Endothelial cell of umbilical vein (primary cell): ENCODE measurements around the gene CDKN2AIP. TPM values are rescaled to one million over a fixed set of nuclear protein-coding genes. Genes with fewer than 3 reads are reported as not detected.

Experiments
- BruUV-seq: library from RNA; stranded (reverse); fragments of 400-500 nt; replicated peaks from 2 replicates; lab custom pipeline; 2021; lab: Mats Ljungman, UMichigan
- CTCF ChIA-PET: fragments of 300-600, 350-600 bp; sonication (Branson Sonifier 250); formaldehyde crosslinking; loops from one replicate; lab custom pipeline; 2021; ENCODE audit warnings: antibody characterized with exemption, inconsistent platforms; lab: Charles Lee
- POLR2A ChIA-PET: fragments of 300-600, 350-600 bp; sonication (Branson Sonifier 250); formaldehyde crosslinking; loops from one replicate; lab custom pipeline; 2021; ENCODE audit warnings: antibody characterized with exemption, inconsistent platforms; lab: Charles Lee
- DNase-seq: peaks from one replicate; pipeline ENCODE4 v3.0.0-alpha.2; 2011; ENCODE audit warnings: low read depth, low spot score
- FAIRE-seq: peaks from 2 replicates; lab custom pipeline; 2011; peaks lifted over from hg19 to GRCh38; lab: Jason Lieb, UNC
- H2AFZ ChIP-seq: 2 replicates; pipeline ENCODE4 v1.6.0; 2012; ENCODE audit warnings: low read depth, low read length, control low read depth, inconsistent platforms
- H3K27ac ChIP-seq: 2 replicates; pipeline ENCODE4 v1.5.1; 2011; ENCODE audit warnings: low read depth, mild to moderate bottlenecking, control low read depth, low read length, moderate library complexity; ENCODE audit not compliant: insufficient read depth
- H3K27me3 ChIP-seq, 2 experiments: 2 replicates each; pipeline versions ENCODE4 v1.6.0 to v1.6.1; 2011; ENCODE audit warnings: low read length in 2 of 2, mixed read lengths in 1 of 2; ENCODE audit not compliant: control insufficient read depth in 2 of 2, insufficient read depth in 2 of 2
- H3K36me3 ChIP-seq, 2 experiments: 2 replicates in 1 of 2; 3 replicates in 1 of 2; pipeline ENCODE4 v1.5.1; 2011; ENCODE audit warnings: low read length in 2 of 2, mild to moderate bottlenecking in 1 of 2, moderate library complexity in 1 of 2; ENCODE audit not compliant: control insufficient read depth in 2 of 2, insufficient read depth in 2 of 2; ENCODE audit errors: extremely low read depth in 1 of 2
- H3K4me1 ChIP-seq: 3 replicates; pipeline ENCODE4 v1.5.1; 2011; ENCODE audit warnings: mild to moderate bottlenecking, low read length; ENCODE audit not compliant: control insufficient read depth, insufficient read depth; ENCODE audit errors: extremely low read depth
- H3K4me2 ChIP-seq: 2 replicates; pipeline ENCODE4 v1.6.1; 2011; ENCODE audit warnings: low read length, control low read depth, mixed read lengths; ENCODE audit not compliant: insufficient read depth
- H3K4me3 ChIP-seq, 3 experiments: fragments of 200-600 bp in 1 of 3; sonication (generic), shearing (Covaris generic) in 1 of 3; replicated peaks in 1 of 3; 2 replicates each; pipeline ENCODE4 v1.5.1; 2011 to 2016; ENCODE audit warnings: control low read depth in 3 of 3, low read length in 3 of 3, mild to moderate bottlenecking in 2 of 3, inconsistent platforms in 1 of 3, low read depth in 1 of 3, moderate library complexity in 1 of 3; ENCODE audit not compliant: insufficient read depth in 1 of 3
- H3K79me2 ChIP-seq: 2 replicates; pipeline ENCODE4 v1.6.0; 2012; ENCODE audit warnings: low read length, inconsistent platforms; ENCODE audit not compliant: control insufficient read depth, insufficient read depth
- H3K9ac ChIP-seq: replicated peaks from 2 replicates; pipeline ENCODE3; 2011; ENCODE audit warnings: low read length, control low read depth; ENCODE audit not compliant: insufficient read depth; ENCODE audit errors: extremely low read depth
- H3K9me1 ChIP-seq: replicated peaks from 3 replicates; pipeline ENCODE4 v1.6.0; 2011; ENCODE audit warnings: mild to moderate bottlenecking, low read length; ENCODE audit not compliant: control insufficient read depth, insufficient read depth; ENCODE audit errors: extremely low read depth
- H3K9me3 ChIP-seq: replicated peaks from 2 replicates; pipeline ENCODE4 v1.5.1; 2012; ENCODE audit warnings: low read length, inconsistent platforms; ENCODE audit not compliant: control insufficient read depth, insufficient read depth
- H4K20me1 ChIP-seq: replicated peaks from 2 replicates; pipeline ENCODE3; 2011; ENCODE audit warnings: mild to moderate bottlenecking, low read length; ENCODE audit not compliant: control insufficient read depth, insufficient read depth; ENCODE audit errors: extremely low read depth
- CTCF ChIP-seq, 2 donors: IDR thresholded peaks; 1 replicate in 1 of 2; 2 replicates in 1 of 2; pipeline ENCODE4 v1.5.1; 2011; ENCODE audit warnings: low read length in 2 of 2, mild to moderate bottlenecking in 2 of 2, moderate library complexity in 2 of 2, control low read depth in 1 of 2, inconsistent platforms in 1 of 2, low read depth in 1 of 2; ENCODE audit not compliant: insufficient read depth in 1 of 2; ENCODE audit errors: extremely low read depth in 1 of 2
- EZH2 ChIP-seq: IDR thresholded peaks from 2 replicates; pipeline ENCODE4 v1.6.1; 2012; ENCODE audit warnings: borderline replicate concordance, low read depth, mild to moderate bottlenecking, moderate library complexity, low read length, inconsistent platforms; ENCODE audit not compliant: severe bottlenecking
- FOS ChIP-seq: IDR thresholded peaks from 2 replicates; pipeline ENCODE4 v1.6.1; 2011; ENCODE audit warnings: mild to moderate bottlenecking, low read length, moderate library complexity, borderline replicate concordance; ENCODE audit not compliant: insufficient read depth
- GATA2 ChIP-seq: IDR thresholded peaks from 2 replicates; pipeline ENCODE4 v1.7.0; 2011; ENCODE audit warnings: low read depth, mild to moderate bottlenecking, moderate library complexity, mixed read lengths, low read length; ENCODE audit not compliant: insufficient read length, insufficient read depth
- JUN ChIP-seq: IDR thresholded peaks from 2 replicates; pipeline ENCODE4 v1.6.1; 2011; ENCODE audit warnings: borderline replicate concordance, low read depth; ENCODE audit not compliant: insufficient read length, insufficient read depth
- MAX ChIP-seq: IDR thresholded peaks from 2 replicates; pipeline ENCODE4 v1.6.1; 2011; ENCODE audit not compliant: insufficient read depth, insufficient read length
- MYC ChIP-seq: IDR thresholded peaks from one replicate; pipeline ENCODE4 v1.6.1; 2011; ENCODE audit warnings: mild to moderate bottlenecking, low read depth, low read length
- POLR2A ChIP-seq: IDR thresholded peaks from 2 replicates; pipeline ENCODE4 v1.6.1; 2012; ENCODE audit warnings: low read depth, mild to moderate bottlenecking, control low read depth, low read length
- POLR2AphosphoS5 ChIP-seq: IDR thresholded peaks from 2 replicates; pipeline ENCODE4 v1.6.1; 2012; ENCODE audit warnings: low read depth, mild to moderate bottlenecking, control low read depth, low read length, moderate library complexity; ENCODE audit not compliant: insufficient read depth
- dilution Hi-C: fragments of 300-500 bp; cut with MboI; formaldehyde crosslinking; loops from one replicate; pipeline ENCODE4 v1.15.0; 2019; ENCODE audit warnings: low sequenced_read_pairs; ENCODE audit not compliant: extremely low pct_ligation_motif_present
- intact Hi-C: fragments of 100-400 bp; cut with micrococcal nuclease; formaldehyde crosslinking; loops from one replicate; pipeline ENCODE4 v1.10.0; 2022
- polyA plus RNA-seq, 4 experiments: library from polyadenylated mRNA; depleted of rRNA in 3 of 4; stranded (reverse) in 3 of 4; unstranded in 1 of 4; fragments of >200 nt; gene quantifications; 2 replicates each; pipeline versions ENCODE4 v1.2.1 to v1.2.3, GENCODE V29; 2011 to 2012; ENCODE audit warnings: missing spikeins in 1 of 4
- total RNA-seq: library from RNA; stranded (reverse); gene quantifications from 2 replicates; pipeline ENCODE4 v1.2.3, GENCODE V29; 2021

The CDKN2AIP gene
- total and polyA plus RNA-seq, 2 donors (not counting 3 experiments of a cell fraction or from before 2014, with no cell fraction given): 5.1 to 12.8 TPM

- no peak overlapping the region for H3K4me2 ChIP-seq
- no peaks in the 10 kb centered on the region for H3K27me3 ChIP-seq
- no peaks in the 10 kb centered on the region for H3K79me2 ChIP-seq
- CTCF ChIA-PET: interaction anchor here (1.2 to 1.7 kb wide), 3 partner anchors 24 to 464 kb away, joined by 3 to 4 read pairs (median 3); no protein-coding TSS in a partner anchor
- no peaks in the 10 kb centered on the region for H3K9me1 ChIP-seq
- TF ChIP-seq EZH2 (no peak), POLR2AphosphoS5 (no peak), JUN (no peak), GATA2 (no peak), FOS (no peak), MYC (no peak), POLR2A (no peak), MAX (no peak)
- H3K9me3 ChIP-seq: no peaks in the 10 kb centered on the region
- no peak overlapping the region for H3K4me3 ChIP-seq
- dilution Hi-C loops: no loop called here
- POLR2A ChIA-PET: no interaction called here
- no peak overlapping the region for H3K27ac ChIP-seq
- H2AFZ ChIP-seq: no peak overlapping the region
- intact Hi-C loops: no loop called here
- no TSS peak for BruUV-seq
- FAIRE-seq (no peak), DNase-seq (no peak)
- H3K36me3 ChIP-seq: no peaks in the 10 kb centered on the region
- H3K9ac ChIP-seq: no peak overlapping the region
- no peaks in the 10 kb centered on the region for H4K20me1 ChIP-seq
- peaks cover 10% of the 10 kb centered on the region for H3K4me1 ChIP-seq
Measured at GRCh38 chr4:183402771-183403170, 41.7 kb upstream of the CDKN2AIP start.

GRCh38 chr4:183403486-183403885, 41.0 kb upstream of the CDKN2AIP start:
- no peak overlapping the region for H3K4me2 ChIP-seq
- intact Hi-C loops (no loop called here), dilution Hi-C loops (no loop called here)
- FAIRE-seq (no peak), DNase-seq (no peak)
- no peaks in the 10 kb centered on the region for H3K9me3 ChIP-seq
- H2AFZ ChIP-seq: no peak overlapping the region
- ChIA-PET POLR2A (no interaction called here), CTCF (interaction anchor here (1.2 to 1.7 kb wide), 3 partner anchors 24 to 465 kb away, joined by 3 to 4 read pairs (median 3); no protein-coding TSS in a partner anchor)
- no peaks in the 10 kb centered on the region for H3K9me1 ChIP-seq
- H3K36me3 ChIP-seq: no peaks in the 10 kb centered on the region
- H3K27me3 ChIP-seq: no peaks in the 10 kb centered on the region
- TF ChIP-seq MYC: no peak
- no peak for TF ChIP-seq FOS
- TF ChIP-seq EZH2: no peak
- no peak for TF ChIP-seq MAX
- TF ChIP-seq POLR2A: no peak
- TF ChIP-seq CTCF (IDR thresholded peaks at IDR 0.05; ENCODE audit: extremely low read depth in 1 of 2, insufficient read depth in 1 of 2, low read depth in 1 of 2, low read length in 2 of 2): no peak
- no peak for TF ChIP-seq JUN
- TF ChIP-seq GATA2: no peak
- no peak for TF ChIP-seq POLR2AphosphoS5
- no peak overlapping the region for H3K27ac ChIP-seq
- peaks cover 7% of the 10 kb centered on the region for H3K4me1 ChIP-seq
- no peaks in the 10 kb centered on the region for H4K20me1 ChIP-seq
- no peaks in the 10 kb centered on the region for H3K79me2 ChIP-seq
- no TSS peak for BruUV-seq
- H3K9ac ChIP-seq: no peak overlapping the region
- H3K4me3 ChIP-seq: no peak overlapping the region
